HepG2 (cell line): Measurements from ENCODE around the gene KRTCAP2. TPM values are rescaled to one million over a fixed set of nuclear protein-coding genes. Genes with fewer than 3 reads are reported as not detected.

Source experiments
- AGO1 ChIP-seq: fragments of 200-400 bp; formaldehyde crosslinking; IDR thresholded peaks from 2 replicates; pipeline ENCODE4 v1.6.1; 2017; ENCODE audit warnings: mild to moderate bottlenecking, low read depth, low read length, moderate library complexity; ENCODE audit not compliant: poor library complexity, severe bottlenecking
- BRCA1 ChIP-seq: sonication (generic); formaldehyde crosslinking; IDR thresholded peaks from 2 replicates; pipeline ENCODE4 v1.4.0; 2020; ENCODE audit warnings: missing genetic modification reagents
- EP300 ChIP-seq, 3 experiments: sonication (generic) in 1 of 3; formaldehyde crosslinking in 1 of 3; IDR thresholded peaks; 2 replicates each; pipeline versions ENCODE4 v1.5.1 to v1.6.1; 2011 to 2020; ENCODE audit warnings: low read depth in 2 of 3, low read length in 2 of 3, borderline replicate concordance in 1 of 3, improper control_type of control experiment in 1 of 3, mild to moderate bottlenecking in 1 of 3, missing genetic modification reagents in 1 of 3, moderate library complexity in 1 of 3
- FOXP1 ChIP-seq, 2 experiments: fragments of 450-650 bp in 1 of 2; IDR thresholded peaks; 2 replicates each; pipeline ENCODE4 v1.6.1; 2017 to 2018; ENCODE audit warnings: antibody characterized with exemption in 1 of 2
- MAFK ChIP-seq, 2 experiments: IDR thresholded peaks in 1 of 2; conservative IDR thresholded peaks in 1 of 2; 2 replicates each; pipeline ENCODE4 v1.6.1; 2011; ENCODE audit warnings: improper control_type of control experiment in 2 of 2, low read length in 2 of 2
- NR2F1 ChIP-seq, 2 experiments: fragments of 450-650 bp in 1 of 2; formaldehyde crosslinking in 1 of 2; IDR thresholded peaks; 2 replicates each; pipeline versions ENCODE4 v1.5.0 to v1.6.1; 2016 to 2020; ENCODE audit warnings: mild to moderate bottlenecking in 1 of 2, missing compliant biosample characterization in 1 of 2, missing genetic modification reagents in 1 of 2, moderate library complexity in 1 of 2
- SETDB1 ChIP-seq: sonication (generic); formaldehyde crosslinking; IDR thresholded peaks from 2 replicates; pipeline ENCODE4 v1.5.1; 2020; ENCODE audit warnings: missing genetic modification reagents, mild to moderate bottlenecking, borderline replicate concordance
- ZSCAN31 ChIP-seq: sonication (generic); formaldehyde crosslinking; IDR thresholded peaks from 2 replicates; pipeline ENCODE4 v1.5.0; 2020; ENCODE audit warnings: low read depth, mild to moderate bottlenecking, missing genetic modification reagents
- polyA plus RNA-seq, 8 experiments: library from polyadenylated mRNA; depleted of rRNA in 3 of 8; stranded (reverse) in 7 of 8; unstranded in 1 of 8; fragments of >200 nt; fragmentation: Illumina TruSeq in 4 of 8; extraction: Trizol in 4 of 8; gene quantifications; 2 replicates each; pipeline versions ENCODE4 v1.2.1 to v1.2.3, GENCODE V29; 2011 to 2016; ENCODE audit warnings: low read depth in 4 of 8, missing spikeins in 1 of 8, mixed read lengths in 1 of 8; ENCODE audit not compliant: insufficient read depth in 1 of 8
- total RNA-seq, 5 experiments: library from RNA; depleted of rRNA; stranded (reverse); fragments of >200 nt; fragmentation: Illumina TruSeq; extraction: Trizol; gene quantifications; 2 replicates each; pipeline ENCODE4 v1.2.3, GENCODE V29; 2016; ENCODE audit warnings: low read depth in 1 of 5
- TF ChIP-seq, protein P1 (sequence below): conservative IDR thresholded peaks from 2 replicates; pipeline ENCODE4 v1.6.1; 2018; ENCODE audit warnings: missing genetic modification reagents
- TF ChIP-seq, protein P2 (sequence below), 2 experiments: sonication (generic) in 1 of 2; formaldehyde crosslinking in 1 of 2; IDR thresholded peaks; 2 replicates each; pipeline versions ENCODE4 v1.6.1 to v1.9.0; 2014 to 2022; ENCODE audit warnings: antibody characterized with exemption in 1 of 2, borderline replicate concordance in 1 of 2, inconsistent platforms in 1 of 2, low read depth in 1 of 2, missing genetic modification reagents in 1 of 2
- TF ChIP-seq, protein P3 (sequence below): sonication (generic); formaldehyde crosslinking; IDR thresholded peaks from 2 replicates; pipeline ENCODE4 v1.4.0; 2020; ENCODE audit warnings: mild to moderate bottlenecking, low read depth, missing genetic modification reagents
- TF ChIP-seq, protein P4 (sequence below): sonication (generic); formaldehyde crosslinking; IDR thresholded peaks from 2 replicates; pipeline ENCODE4 v1.8.1; 2023; ENCODE audit warnings: missing genetic modification reagents, inconsistent platforms, borderline replicate concordance

The KRTCAP2 gene
- total and polyA plus RNA-seq, 2 of the 13 experiments (the other 11 are each of a cell fraction or from before 2014, with no cell fraction given): 77.3 to 79.4 TPM

DNA sequence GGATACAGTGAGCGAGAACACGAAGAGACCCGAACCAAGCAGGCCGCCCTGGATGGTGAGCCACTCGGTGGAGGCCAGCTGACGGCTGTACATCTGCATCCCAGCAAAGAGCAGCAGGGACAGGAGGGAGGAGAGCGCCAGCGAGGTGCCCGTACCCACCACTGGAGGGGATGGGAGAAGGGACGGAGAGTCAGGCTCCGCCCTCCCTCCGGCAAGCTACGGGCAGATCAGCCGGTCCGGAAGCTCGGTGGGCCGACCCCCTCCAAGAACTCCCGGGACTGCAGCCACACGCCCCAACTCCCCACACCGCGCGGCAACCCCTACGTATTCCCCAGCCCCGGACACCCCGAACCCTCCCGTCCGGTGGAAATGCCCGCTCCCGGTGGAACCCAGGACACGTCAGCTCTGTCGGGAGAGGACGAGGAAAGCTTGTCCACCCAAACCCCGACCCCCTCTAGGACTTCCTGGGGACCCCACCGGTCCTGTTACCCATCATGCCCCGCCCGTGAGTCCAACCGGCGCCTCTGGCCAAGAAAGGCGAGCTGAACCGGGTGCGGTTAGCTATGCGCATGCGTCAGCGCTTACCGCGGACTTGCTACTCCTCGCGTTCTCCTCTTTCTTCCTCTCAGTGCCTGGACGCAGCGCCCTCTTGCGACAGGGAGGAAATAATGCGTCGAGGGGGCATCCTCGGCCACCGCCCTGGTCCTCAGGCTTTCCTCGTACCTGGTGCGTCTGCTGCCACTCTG is at the start of gene KRTCAP2 (continued):
- peak in 1 of 2 experiments; percentile 37; a peak in 1 of 4 replicates for TF ChIP-seq EP300 (IDR thresholded peaks at IDR 0.05; ENCODE audit: low read depth in 2 of 2, low read length in 2 of 2)
- TF ChIP-seq EP300 (CRISPR knock-in tag; IDR thresholded peaks at IDR 0.05; ENCODE audit: borderline replicate concordance): 0 out of 2 replicates have a peak, but pooled peaks have one; percentile 41
- TF ChIP-seq NR2F1 (CRISPR knock-in tag; IDR thresholded peaks at IDR 0.05): no peak
- no peak for TF ChIP-seq FOXP1 (IDR thresholded peaks at IDR 0.05)
- no peak for TF ChIP-seq FOXP1 (CRISPR knock-in tag; IDR thresholded peaks at IDR 0.05)
- TF ChIP-seq, protein P1, sequence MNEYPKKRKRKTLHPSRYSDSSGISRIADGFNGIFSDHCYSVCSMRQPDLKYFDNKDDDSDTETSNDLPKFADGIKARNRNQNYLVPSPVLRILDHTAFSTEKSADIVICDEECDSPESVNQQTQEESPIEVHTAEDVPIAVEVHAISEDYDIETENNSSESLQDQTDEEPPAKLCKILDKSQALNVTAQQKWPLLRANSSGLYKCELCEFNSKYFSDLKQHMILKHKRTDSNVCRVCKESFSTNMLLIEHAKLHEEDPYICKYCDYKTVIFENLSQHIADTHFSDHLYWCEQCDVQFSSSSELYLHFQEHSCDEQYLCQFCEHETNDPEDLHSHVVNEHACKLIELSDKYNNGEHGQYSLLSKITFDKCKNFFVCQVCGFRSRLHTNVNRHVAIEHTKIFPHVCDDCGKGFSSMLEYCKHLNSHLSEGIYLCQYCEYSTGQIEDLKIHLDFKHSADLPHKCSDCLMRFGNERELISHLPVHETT (CRISPR knock-in tag): peak; percentile 91; the same call in 1 of the 2 replicates
- TF ChIP-seq, protein P2, sequence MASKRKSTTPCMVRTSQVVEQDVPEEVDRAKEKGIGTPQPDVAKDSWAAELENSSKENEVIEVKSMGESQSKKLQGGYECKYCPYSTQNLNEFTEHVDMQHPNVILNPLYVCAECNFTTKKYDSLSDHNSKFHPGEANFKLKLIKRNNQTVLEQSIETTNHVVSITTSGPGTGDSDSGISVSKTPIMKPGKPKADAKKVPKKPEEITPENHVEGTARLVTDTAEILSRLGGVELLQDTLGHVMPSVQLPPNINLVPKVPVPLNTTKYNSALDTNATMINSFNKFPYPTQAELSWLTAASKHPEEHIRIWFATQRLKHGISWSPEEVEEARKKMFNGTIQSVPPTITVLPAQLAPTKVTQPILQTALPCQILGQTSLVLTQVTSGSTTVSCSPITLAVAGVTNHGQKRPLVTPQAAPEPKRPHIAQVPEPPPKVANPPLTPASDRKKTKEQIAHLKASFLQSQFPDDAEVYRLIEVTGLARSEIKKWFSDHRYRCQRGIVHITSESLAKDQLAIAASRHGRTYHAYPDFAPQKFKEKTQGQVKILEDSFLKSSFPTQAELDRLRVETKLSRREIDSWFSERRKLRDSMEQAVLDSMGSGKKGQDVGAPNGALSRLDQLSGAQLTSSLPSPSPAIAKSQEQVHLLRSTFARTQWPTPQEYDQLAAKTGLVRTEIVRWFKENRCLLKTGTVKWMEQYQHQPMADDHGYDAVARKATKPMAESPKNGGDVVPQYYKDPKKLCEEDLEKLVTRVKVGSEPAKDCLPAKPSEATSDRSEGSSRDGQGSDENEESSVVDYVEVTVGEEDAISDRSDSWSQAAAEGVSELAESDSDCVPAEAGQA (IDR thresholded peaks at IDR 0.05; ENCODE audit: low read depth): peak; percentile 74; the same call in 1 of the 2 replicates
- TF ChIP-seq, protein P2 (CRISPR knock-in tag; IDR thresholded peaks at IDR 0.05; ENCODE audit: borderline replicate concordance): no peak
- TF ChIP-seq, protein P3, sequence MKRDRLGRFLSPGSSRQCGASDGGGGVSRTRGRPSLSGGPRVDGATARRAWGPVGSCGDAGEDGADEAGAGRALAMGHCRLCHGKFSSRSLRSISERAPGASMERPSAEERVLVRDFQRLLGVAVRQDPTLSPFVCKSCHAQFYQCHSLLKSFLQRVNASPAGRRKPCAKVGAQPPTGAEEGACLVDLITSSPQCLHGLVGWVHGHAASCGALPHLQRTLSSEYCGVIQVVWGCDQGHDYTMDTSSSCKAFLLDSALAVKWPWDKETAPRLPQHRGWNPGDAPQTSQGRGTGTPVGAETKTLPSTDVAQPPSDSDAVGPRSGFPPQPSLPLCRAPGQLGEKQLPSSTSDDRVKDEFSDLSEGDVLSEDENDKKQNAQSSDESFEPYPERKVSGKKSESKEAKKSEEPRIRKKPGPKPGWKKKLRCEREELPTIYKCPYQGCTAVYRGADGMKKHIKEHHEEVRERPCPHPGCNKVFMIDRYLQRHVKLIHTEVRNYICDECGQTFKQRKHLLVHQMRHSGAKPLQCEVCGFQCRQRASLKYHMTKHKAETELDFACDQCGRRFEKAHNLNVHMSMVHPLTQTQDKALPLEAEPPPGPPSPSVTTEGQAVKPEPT: no peak
- TF ChIP-seq ZSCAN31 (CRISPR knock-in tag): peak; percentile 87
- 0 out of 2 replicates have a peak, but pooled peaks have one; percentile 47 for TF ChIP-seq BRCA1 (CRISPR knock-in tag)
- no peak for TF ChIP-seq MAFK (conservative IDR thresholded peaks at IDR 0.05 in 1 of 2, IDR thresholded peaks at IDR 0.05 in 1 of 2; ENCODE audit: low read length in 2 of 2)
- no peak for TF ChIP-seq SETDB1 (CRISPR knock-in tag)
- peak; percentile 90 for TF ChIP-seq AGO1
- TF ChIP-seq, protein P4, sequence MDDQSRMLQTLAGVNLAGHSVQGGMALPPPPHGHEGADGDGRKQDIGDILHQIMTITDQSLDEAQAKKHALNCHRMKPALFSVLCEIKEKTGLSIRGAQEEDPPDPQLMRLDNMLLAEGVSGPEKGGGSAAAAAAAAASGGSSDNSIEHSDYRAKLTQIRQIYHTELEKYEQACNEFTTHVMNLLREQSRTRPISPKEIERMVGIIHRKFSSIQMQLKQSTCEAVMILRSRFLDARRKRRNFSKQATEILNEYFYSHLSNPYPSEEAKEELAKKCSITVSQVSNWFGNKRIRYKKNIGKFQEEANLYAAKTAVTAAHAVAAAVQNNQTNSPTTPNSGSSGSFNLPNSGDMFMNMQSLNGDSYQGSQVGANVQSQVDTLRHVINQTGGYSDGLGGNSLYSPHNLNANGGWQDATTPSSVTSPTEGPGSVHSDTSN (CRISPR knock-in tag): no peak
